ENCODE data around the gene IFNGR1.
"Not testable (repeated sequence)": the region's sequence is repeated elsewhere in the genome, so short reads cannot be mapped to it uniquely, and the experiment has no call there.

The IFNGR1 gene

DNA sequence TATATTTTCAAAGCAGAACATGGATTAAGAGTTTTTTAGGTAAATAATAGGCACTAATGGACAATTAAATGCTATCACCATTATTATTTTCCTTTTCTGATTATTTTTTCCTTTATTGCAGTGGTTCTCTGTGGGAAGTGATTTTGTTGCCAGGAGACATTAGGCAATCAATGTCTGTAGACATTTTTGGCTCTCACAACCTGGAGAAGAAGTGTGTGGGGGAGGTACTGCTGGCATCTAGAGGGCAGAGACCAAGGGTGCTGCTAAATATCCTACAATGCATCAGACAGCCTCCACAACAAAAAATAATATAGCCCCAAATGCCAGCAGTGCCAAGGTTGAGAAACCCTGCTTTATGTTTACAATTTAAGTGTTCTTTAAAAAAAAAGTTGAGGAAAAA lies 8.3 kb downstream of the IFNGR1 start:
- DNase-seq = no peak

DNA sequence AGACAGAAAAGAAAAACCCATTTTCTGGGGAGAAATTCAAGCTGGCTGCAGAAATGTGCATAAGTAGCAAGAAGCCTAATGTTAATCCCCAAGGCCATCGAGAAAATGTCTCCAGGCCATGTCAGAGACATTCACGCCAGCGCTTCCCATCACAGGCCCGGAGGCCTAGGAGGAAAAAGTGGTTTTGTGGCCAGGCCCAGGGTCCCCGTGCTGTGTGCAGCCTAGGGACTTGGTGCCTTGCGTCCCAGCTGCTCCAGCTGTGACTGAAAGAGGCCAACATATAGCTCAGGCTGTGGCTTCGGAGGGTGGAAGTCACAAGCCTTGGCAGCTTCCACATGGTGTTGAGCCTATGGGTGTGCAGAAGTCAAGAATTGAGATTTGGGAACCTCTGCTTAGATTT lies 10.9 kb downstream of the IFNGR1 start:
- no peak for DNase-seq

DNA sequence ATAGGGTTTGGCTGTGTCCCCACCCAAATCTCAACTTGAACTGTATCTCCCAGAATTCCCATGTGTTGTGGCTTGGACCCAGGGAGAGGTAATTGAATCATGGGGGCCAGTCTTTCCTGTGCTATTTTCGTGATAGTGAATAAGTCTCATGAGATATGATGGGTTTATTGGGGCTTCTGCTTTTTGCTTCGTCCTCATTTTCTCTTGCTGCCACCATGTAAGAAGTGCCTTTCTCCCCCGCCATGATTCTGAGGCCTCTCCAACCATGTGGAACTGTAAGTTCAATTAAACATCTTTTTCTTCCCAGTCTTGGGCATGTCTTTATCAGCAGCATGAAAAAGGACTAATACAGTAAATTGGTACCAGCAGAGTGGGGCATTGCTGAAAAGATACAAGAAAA lies 11.7 kb downstream of the IFNGR1 start:
- not testable (repeated sequence) for DNase-seq

DNA sequence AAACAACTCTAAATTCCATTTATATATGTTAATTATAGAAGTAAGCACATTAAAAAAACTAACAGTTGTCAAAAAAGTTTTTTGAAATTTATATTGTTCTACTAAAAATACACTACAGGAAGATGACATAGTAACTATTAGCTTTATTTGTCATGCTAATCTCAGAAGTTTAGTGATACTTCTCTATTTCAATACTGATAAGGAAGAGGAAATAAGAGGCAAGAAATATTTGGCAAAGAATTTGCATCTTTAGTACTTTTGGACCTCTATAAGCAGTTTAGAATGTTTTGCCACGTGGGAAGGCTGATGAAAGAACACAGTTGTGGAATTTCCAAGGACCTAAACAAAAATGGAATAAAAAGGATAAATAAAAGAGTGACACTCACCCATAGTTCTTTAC lies 12.6 kb downstream of the IFNGR1 start:
- DNase-seq = no peak

DNA sequence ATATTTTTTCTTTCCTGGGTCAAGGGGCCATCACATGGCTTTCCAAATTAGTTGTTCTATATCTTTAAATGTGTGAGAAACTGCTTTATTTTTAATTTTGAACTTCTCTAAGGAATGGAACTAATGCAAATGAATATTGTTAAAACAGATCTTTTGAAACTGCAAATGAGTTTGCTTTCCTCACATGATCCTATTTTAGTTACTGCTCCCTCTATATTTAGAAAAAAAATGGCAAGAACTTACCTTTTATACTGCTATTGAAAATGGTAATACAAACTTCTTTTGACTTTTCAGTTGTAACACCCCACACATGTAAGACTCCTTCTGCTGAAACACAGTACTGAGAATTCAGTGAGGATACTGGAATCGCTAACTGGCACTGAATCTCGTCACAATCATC lies 15.9 kb downstream of the IFNGR1 start:
- no peak for DNase-seq

DNA sequence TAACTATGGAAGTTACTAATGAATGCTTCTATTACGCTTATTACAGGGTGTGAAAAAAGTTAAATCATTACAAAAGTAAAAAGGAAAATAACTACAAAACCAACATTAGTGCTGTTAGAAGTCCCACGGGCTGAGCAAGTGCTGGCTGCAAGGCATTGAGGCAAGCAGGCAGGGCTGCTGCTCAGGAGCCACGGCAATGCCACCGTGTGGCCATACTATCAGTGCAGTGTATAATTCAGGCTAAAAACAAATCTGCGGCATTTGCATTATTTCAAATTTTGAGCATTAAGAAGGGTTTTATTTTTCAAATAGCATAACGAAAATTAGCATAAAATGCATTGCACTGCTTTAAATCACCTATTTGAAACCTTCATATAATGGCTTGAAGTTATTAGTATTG lies 17.1 kb downstream of the IFNGR1 start:
- DNase-seq = no peak

DNA sequence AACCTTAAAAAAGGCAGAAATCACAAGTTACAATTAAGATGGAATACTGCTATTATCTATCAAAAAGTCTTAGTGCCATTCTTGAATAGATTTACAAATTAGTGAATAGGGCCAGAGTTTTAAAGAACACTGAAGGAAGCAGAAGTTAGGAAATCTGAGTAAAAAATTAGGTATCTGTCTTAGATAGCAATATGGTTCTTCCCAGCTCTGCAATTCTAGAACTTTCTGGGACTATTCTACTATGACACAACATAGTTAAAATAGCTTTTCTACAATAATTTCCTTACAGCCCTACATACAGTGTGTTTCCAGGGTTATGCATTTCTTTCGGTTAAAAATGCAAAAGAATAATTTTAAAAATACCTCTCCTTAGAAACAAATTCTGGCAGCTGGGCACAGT lies 18.2 kb downstream of the IFNGR1 start:
- no peak for DNase-seq

DNA sequence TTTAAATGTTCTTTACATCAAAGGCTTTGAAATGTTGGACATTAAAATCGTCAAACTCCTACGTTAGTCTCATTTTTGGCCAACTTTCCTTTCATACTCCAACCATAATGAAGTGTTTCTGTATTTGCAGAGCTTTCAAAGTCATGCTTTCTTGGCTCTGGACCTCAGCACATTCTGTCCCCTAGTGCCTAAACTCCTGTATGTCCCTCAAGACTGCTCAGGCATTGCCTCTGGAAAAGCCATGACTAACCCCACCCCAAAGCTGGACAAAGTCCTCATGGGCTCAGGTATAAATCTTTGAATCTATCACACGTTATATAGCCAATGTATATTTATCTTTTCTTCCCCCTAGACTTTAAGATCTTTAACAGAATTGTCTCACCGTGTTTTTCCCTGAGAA lies 18.9 kb downstream of the IFNGR1 start:
- DNase-seq = no peak

DNA sequence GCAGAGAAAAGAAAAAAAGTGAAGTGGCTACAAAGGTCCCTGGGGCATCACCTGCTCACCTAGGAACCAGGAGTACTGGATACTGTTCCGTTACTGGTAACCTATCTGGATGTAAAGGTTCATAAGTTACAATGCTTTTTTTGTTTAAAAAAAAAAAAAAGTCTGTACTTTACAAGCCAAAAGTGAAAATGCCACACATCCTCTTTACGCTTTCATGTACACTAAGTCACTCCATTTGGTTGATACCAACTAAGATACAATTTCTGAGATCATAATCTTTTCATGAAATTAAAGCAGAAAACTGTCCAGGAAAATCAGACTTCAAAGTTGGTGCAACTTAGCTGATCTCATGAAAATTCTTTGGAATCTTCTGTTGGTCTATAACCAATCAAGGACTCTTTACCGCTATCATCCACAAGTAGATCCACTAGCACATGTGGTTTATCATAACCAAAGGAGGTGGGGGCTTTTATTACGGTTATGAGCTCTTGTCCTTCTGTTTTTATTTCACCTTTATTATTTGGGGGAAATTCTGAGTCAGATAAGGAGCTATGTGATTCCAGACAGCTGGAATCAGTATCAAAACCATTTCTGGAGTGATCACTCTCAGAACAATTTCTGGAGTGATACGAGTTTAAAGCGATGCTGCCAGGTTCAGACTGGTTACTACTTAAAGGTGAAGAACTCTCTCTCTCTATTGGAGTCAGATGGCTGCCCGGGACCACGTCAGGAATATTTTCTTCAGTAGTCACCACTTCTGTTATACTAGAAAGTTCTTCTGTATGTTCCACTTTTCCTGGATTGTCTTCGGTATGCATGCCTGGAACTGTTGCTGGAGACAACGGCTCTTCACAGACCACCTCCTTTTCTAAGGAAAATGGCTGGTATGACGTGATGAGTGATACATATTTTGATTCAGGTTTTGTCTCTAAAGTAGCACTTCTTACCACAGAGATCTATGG lies 21.2 kb downstream of the IFNGR1 start:
- DNase-seq = no peak

DNA sequence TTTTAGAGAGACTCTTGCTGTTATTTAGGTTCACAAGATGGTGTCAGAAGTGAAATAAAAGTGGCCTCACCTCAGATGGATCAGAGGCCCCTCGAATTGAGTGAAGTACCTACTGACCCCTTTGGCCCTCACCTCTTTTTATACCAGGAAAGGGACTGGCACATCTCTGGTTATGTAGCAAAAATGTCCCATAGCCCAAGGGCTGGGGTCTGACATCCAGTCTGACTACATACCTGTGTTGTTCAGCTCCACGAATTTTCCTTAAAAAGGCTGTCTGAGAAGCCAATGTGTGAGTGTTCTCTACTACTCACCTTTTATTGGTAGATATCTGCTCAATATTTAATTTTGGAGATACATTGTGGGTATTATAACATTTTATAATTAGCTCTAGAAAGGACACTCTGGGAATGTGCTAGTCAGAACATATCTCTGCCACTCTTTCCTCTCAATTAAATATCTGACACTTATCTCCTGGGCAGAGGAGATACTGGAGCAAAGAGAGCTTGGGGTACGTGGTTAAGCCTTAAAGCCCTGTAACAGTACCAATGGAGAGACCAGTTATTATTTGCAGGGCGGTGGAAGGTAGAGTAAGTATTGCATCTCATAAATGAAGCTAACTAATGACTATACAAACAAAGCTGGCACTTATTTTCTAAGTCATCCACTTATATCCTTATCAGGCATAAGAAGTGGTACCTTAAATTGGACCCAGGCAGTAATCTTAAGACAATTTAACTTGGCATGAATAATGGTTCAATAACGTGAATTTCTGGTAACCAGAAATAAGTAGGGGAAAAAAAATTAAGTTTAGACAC lies 25.7 kb downstream of the IFNGR1 start:
- DNase-seq = no peak

DNA sequence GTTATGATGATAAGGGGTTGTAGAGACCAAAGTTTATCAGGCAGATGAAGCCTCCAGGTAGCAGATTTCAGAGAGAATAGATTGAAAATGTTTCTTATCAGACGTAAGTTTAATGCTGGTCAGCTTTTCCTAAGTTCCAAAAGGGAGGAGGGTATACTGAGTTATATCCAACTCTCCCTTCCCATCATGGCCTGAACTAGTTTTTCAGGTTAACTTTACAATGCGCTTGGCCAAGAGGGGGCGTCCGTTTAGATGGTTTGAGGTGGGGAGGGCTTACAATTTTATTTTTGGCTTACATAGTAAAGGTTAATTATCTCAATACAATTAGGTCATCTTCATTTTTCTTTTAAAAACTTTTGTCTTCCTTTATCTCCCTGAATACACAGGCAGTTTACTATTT lies 26.4 kb downstream of the IFNGR1 start:
- DNase-seq = no peak

DNA sequence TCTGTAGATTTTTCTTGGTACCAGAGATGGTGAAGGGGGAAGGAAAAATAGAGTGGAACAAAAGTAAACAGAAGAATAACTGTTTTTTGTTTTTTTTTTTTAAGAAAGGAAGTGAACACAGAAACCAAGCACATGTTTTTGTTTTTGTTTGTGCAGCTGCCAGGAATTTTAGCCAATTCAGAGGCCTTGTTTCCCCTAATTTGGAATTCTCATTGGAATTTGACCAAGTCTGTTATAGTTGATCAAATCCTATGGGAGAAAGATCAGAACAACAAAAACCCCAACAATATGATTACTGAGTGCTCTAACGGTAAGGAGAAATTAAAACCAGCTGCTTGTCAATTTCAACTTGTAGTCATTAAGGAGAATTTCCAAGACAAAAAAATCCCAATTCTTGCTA lies 27.5 kb downstream of the IFNGR1 start:
- no peak for DNase-seq

DNA sequence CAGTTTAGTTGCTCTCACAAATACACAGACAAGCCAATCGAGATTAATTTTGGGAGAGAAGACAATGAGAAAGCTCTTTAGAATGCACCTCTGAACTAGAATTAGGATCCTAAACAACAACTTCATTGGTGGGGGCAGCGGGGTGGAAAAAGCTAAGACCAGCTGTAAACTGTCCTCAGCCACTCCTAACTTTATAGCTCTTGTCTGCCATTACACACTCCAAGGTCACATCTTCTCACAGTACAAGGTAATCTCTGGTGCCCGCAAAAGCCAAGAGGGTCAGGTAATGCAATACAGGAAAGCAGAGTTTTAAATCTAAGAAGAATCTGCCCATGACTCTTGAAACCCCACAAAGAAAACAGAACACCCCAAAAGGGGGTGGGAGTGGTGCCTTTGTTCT lies 27.9 kb downstream of the IFNGR1 start:
- DNase-seq = no peak

DNA sequence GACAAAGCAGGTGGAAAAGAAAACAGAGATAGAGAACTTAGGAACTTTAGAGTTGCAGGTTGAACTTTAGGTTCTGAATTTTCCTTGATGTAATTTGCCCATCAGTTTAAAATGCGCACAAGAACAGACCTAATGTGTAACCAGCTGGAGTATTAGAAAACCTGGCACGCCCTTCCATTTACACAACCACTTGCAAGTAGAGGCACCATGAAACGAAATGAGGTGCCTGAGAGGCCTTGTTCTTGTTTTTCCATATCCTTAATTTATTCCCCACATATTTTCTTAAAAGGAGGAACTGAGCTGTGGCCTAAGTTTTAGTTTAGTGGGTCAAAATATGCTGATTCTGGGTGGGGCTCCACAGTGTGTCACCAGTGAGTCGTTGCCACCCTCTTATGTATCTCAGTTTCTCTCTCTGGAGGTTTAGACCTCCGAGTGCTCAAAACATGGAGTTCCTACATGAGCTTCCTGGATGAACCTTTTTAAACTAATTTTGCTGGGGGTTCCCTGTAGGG lies 28.5 kb downstream of the IFNGR1 start:
- no peak for DNase-seq

DNA sequence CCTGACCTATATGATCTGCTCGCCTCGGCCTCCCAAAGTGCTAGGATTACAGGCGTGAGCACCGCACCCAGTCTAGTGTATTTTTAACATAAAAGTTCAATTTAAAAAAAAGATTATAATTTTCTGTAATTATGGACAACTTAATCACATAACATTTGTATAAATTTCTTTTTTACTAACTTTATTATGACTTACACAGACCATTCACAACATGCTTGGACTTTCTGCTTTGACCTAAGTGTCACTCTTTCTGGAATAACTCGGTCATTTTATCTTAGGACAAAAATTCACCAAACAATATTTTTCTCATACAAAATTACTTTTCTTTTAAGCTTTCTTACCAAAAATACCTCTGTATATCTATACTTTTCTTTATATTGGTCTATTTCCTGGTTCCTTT lies 30.3 kb downstream of the IFNGR1 start:
- no peak for DNase-seq

DNA sequence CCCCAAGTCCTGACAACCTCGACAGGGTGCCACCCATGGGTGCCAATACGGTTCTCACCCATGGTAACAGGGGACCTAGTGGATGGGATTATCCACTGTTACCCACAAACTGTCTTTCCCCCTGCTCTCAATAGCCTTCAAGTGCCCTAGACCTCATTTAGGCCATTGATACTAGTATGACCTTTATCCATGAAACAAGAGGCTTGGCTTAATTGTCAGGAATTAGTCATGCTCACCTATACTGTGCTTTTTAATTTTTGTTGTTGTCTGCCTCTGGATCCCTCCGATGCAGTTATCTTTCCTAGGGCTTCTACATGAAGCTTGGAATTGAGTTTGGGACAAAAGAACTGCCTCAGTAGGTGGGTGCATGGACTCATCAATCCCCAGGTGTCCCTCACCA lies 33.9 kb downstream of the IFNGR1 start:
- no peak for DNase-seq

DNA sequence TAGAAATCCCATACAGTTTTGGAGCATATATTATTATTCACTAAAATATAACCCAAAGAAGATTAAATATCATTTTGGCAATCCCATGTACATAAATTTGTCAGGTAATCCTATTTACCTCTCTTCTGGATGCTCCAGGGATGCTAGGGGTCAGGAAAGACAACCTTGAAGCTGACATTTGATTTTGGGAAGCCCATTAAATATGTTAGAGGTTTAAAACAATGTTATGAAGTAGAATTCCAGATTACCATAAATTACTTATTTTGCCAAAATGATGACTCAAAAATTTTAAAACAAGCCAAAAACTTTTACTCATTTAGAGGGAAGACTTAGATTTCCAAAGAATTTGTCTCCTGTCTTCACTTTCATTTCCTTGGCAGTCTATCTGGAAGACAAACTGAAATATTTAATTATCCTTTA lies 36.5 kb downstream of the IFNGR1 start:
- DNase-seq = no peak

DNA sequence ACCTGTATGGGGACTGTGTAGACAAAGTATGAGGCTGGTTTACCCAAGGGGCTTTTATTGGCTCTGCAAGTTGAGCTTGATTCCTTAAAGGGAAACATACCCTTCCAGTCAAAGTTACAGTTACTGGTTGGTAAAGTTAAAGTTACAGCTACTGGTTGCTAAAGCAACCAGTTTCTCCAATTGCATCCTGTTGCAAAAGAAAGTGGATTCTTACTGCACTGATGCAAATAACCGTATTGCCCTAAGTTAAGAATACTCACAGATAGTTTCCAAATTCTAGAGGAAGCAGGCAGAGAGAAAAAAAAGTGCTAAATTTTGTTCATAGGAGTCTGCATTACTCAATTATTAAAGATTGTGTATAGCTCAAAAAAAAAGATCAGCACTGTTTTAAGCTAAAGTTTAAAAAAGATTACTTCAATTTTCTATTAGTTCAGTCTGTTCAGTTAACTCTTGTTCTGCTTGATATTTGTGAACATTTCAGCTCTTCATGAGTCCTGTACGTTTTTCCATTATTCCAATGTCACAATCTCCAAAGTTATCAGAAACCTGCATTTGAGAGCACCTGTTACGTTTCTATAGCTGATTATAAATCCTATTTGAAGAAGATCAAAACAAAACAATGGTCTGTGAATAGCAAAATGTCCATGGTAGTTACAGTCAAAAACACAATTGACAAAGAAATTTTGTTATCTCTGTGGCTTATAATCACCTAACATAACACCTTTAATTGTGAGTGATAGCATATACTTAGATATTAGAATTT lies 37.1 kb downstream of the IFNGR1 start:
- no peak for DNase-seq

DNA sequence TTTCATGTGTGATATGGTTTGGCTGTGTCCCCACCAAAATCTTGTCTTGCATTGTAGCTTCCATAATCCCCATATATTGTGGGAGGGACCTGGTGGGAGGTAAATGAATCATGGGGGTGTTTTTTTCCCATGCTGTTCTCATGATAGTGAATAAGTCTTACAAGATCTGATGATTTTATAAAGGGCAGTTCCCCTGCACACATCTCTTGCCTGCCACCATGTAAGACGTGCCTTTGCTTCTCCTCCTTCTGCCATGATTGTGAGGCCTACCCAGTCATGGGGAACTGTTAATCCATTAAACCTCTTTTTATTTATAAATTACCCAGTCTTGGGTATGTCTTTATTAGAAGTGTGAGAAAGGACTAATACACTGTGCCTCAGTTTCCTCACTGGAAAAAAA lies 41.6 kb downstream of the IFNGR1 start:
- DNase-seq = no peak

DNA sequence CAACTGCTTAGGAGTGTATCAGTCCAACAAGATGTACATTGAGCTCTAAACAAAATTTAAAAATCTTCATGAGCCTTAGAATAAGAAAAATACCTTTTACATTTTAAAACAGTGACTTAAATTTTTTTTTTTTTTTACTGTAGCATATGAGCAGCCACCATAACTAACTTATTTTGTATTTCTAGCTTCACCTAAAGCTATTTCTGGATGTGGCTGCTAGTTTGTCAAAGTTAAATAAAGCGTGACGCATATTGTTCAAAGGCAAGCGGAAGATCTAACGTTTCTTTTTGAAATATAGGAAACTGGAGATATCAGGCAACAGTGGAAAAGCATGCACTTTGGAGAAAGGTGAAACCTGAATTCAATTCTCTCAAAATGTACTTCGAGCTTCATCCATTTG lies 42.5 kb downstream of the IFNGR1 start:
- DNase-seq = no peak

DNA sequence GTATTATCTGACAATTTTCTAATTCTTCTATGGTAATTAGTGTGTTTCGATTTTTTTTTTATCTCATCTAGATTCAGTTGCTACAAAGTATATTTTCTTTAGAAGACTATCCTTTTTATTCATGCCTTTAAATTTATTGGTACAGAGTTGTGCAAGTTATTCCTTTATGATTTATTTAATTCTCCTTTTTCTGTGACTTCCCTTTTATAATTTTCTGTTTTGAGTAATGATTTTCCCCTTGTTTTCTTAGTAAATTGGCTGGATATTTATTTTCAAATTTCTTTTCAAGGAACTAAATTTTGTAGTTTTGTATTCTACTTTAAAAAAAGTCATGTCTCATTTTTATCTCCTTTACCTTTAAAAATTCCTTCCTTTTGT lies 43.3 kb downstream of the IFNGR1 start:
- DNase-seq = no peak

DNA sequence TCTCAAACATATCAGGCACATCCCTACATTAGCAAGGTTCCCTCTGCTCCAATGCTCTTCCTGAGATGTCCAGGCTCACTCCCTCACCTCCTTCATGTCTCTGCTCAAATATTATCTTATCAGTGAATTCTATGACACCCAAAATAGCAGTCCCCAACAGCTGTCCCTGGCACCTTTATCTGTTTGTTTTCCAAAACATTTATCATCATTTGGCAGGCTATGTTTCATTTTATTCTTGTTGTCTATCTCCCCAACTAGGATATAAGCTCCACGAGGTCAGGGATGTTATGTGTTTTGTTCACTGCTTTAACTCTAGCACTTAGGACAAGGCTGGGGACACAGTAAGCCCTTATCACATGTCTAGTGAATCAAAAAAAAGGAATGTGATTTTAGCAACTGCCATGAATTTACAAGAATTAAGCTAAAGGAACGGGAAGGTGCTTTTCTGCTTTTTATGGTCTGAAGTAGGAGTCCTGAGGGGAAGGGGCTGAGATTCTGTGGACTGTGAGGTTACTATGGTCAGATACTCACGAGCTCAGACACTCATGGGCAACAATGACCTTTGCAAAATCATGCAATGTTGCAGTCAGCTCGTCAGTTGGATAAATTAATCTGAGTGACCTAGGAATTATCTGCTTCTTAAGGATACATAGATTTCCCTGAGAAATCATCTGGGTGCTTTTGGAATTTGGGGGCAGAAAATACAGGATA lies 43.9 kb downstream of the IFNGR1 start:
- no peak for DNase-seq

DNA sequence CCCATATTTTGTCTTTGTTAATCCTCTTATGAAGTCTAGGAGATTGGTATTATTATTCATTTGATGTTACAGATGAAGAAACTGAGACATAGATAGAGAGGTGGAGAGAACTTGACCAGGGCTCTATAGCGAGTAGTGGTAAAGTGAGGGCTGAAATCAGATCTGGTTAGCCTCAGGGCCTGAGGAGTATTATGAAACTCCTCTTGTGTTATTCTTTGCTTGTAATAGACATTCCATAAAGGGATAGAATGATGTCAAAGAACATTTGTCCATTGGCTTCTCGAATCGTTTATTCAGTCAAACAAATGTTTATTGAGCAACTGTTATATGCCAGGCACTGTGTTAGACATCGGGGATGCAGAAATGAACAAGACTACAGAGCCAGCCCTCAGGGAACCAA lies 45.7 kb downstream of the IFNGR1 start, which contains the start of gene IL22RA2:
Gene IL22RA2, minus strand, starts transcription at position 144 of the 400 bp plus-strand sequence. CDS start 11,895 bp downstream, outside the sequence.
- DNase-seq = no peak

Data from CD4-positive, alpha-beta T cell treated with Interleukin-21 for 1 hour (primary cell).